K562 (cell line): ENCODE data around the gene WDR27. TPM values are rescaled to one million over a fixed set of nuclear protein-coding genes. Genes with fewer than 3 reads are reported as not detected.

Source experiments
- ATAC-seq: fragments of 200-7000 bp; cut with Tn5 transposase; 3 replicates; pipeline ENCODE4 v1.9.1; 2020; ENCODE audit warnings: moderate library complexity
- BruUV-seq: library from RNA; stranded (reverse); fragments of 400-500 nt; replicated peaks from 2 replicates; lab custom pipeline; 2021; lab: Mats Ljungman, UMichigan
- CTCF ChIA-PET: fragments of 300-600 bp; formaldehyde crosslinking; extraction: SDS; loops from one replicate; lab custom pipeline; 2021; ENCODE audit warnings: low intra/inter-chr PET ratio; lab: Yijun Ruan, JAX
- POLR2A ChIA-PET: fragments of 300-600, 350-650 bp; sonication (Branson Sonifier 250); formaldehyde crosslinking; extraction: SDS; loops from one replicate; lab custom pipeline; 2021; ENCODE audit warnings: antibody characterized with exemption, inconsistent platforms; lab: Yijun Ruan, JAX
- DNase-seq, 4 experiments: peaks; one replicate each; pipeline versions ENCODE4 v3.0.0 to v3.0.0-alpha.2; 2011 to 2018; ENCODE audit warnings: low spot score in 3 of 4, mixed read lengths in 3 of 4; ENCODE audit errors: extremely low read depth in 1 of 4
- FAIRE-seq: peaks from 2 replicates; lab custom pipeline; 2011; peaks lifted over from hg19 to GRCh38; lab: Jason Lieb, UNC
- H2AFZ ChIP-seq: 2 replicates; pipeline ENCODE4 v1.6.0; 2011; ENCODE audit warnings: low read depth, low read length, control low read depth, inconsistent platforms
- H3K27ac ChIP-seq: fragments of 200-600 bp; 3 replicates; pipeline ENCODE4 v1.8.0; 2011; ENCODE audit warnings: low read depth, mild to moderate bottlenecking, control low read depth, inconsistent platforms, low read length, moderate library complexity, mixed read lengths; ENCODE audit errors: extremely low read depth
- H3K27me3 ChIP-seq, 2 experiments: fragments of 300-600 bp in 1 of 2; 2 replicates in 1 of 2; 3 replicates in 1 of 2; pipeline versions ENCODE4 v1.6.0 to v1.8.0; 2011; ENCODE audit warnings: inconsistent platforms in 2 of 2, low read length in 2 of 2, mild to moderate bottlenecking in 1 of 2, mixed read lengths in 1 of 2, moderate library complexity in 1 of 2; ENCODE audit not compliant: control insufficient read depth in 2 of 2, insufficient read depth in 2 of 2
- H3K36me3 ChIP-seq: fragments of 300-600 bp; 3 replicates; pipeline ENCODE4 v1.8.0; 2011; ENCODE audit warnings: mild to moderate bottlenecking, low read length, inconsistent platforms; ENCODE audit not compliant: control insufficient read depth, insufficient read depth
- H3K4me1 ChIP-seq, 2 experiments: fragments of 200-600 bp in 1 of 2; replicated peaks in 1 of 2; 2 replicates in 1 of 2; 3 replicates in 1 of 2; pipeline versions ENCODE4 v1.5.1 to v1.8.0; 2011; ENCODE audit warnings: inconsistent platforms in 2 of 2, low read length in 2 of 2, mild to moderate bottlenecking in 1 of 2, mixed read lengths in 1 of 2, moderate library complexity in 1 of 2; ENCODE audit not compliant: control insufficient read depth in 2 of 2, insufficient read depth in 2 of 2
- H3K4me2 ChIP-seq: 2 replicates; pipeline ENCODE4 v1.6.1; 2011; ENCODE audit warnings: low read length, control low read depth, inconsistent platforms, mixed read lengths; ENCODE audit not compliant: insufficient read depth
- H3K4me3 ChIP-seq: fragments of 200-600 bp; sonication (generic), shearing (Covaris generic); 2 replicates; pipeline ENCODE4 v1.5.1; 2016; ENCODE audit warnings: control low read depth, inconsistent platforms
- H3K79me2 ChIP-seq: fragments of 200-600 bp; 3 replicates; pipeline ENCODE4 v1.8.0; 2011; ENCODE audit warnings: low read length, inconsistent platforms; ENCODE audit not compliant: control insufficient read depth, insufficient read depth
- H3K9ac ChIP-seq, 2 experiments: 2 replicates each; pipeline versions ENCODE4 v1.6.0 to v1.6.1; 2011; ENCODE audit warnings: low read depth in 2 of 2, low read length in 2 of 2, control low read depth in 1 of 2, inconsistent platforms in 1 of 2, mild to moderate bottlenecking in 1 of 2, mixed read lengths in 1 of 2; ENCODE audit not compliant: insufficient read depth in 1 of 2
- H3K9me1 ChIP-seq: one replicate; pipeline ENCODE4 v1.6.0; 2011; ENCODE audit warnings: inconsistent platforms, mild to moderate bottlenecking, low read length, moderate library complexity; ENCODE audit not compliant: control insufficient read depth, insufficient read depth
- H3K9me3 ChIP-seq: replicated peaks from 2 replicates; pipeline ENCODE4 v1.5.1; 2011; ENCODE audit warnings: low read depth, low read length, inconsistent platforms; ENCODE audit not compliant: control insufficient read depth, insufficient read depth
- H4K20me1 ChIP-seq: replicated peaks from 2 replicates; pipeline ENCODE4 v1.6.1; 2011; ENCODE audit warnings: low read length, inconsistent platforms, mixed read lengths; ENCODE audit not compliant: control insufficient read depth, insufficient read depth
- CBFA2T3 ChIP-seq: fragments of 450-650 bp; IDR thresholded peaks from 2 replicates; pipeline ENCODE4 v1.6.1; 2017
- DPF2 ChIP-seq: fragments of 450-650 bp; IDR thresholded peaks from 2 replicates; pipeline ENCODE4 v1.6.1; 2016
- EP400 ChIP-seq: fragments of 450-650 bp; IDR thresholded peaks from 2 replicates; pipeline ENCODE4 v1.6.1; 2017; ENCODE audit warnings: antibody characterized with exemption, mild to moderate bottlenecking, moderate library complexity
- HNRNPLL ChIP-seq: fragments of 200-400 bp; formaldehyde crosslinking; IDR thresholded peaks from 2 replicates; pipeline ENCODE4 v1.6.1; 2017; ENCODE audit warnings: low read length, low read depth, mild to moderate bottlenecking; ENCODE audit not compliant: poor library complexity, severe bottlenecking
- JUND ChIP-seq, 2 experiments: IDR thresholded peaks; 2 replicates in 1 of 2; 3 replicates in 1 of 2; pipeline ENCODE4 v1.6.1; 2011; ENCODE audit warnings: borderline replicate concordance in 2 of 2, low read depth in 2 of 2, low read length in 2 of 2, improper control_type of control experiment in 1 of 2, missing biosample characterization in 1 of 2, missing genetic modification characterization in 1 of 2, missing genetic modification reagents in 1 of 2
- MTF1 ChIP-seq: fragments of 250-450 bp; sonication (Bioruptor Pico); IDR thresholded peaks from 2 replicates; pipeline ENCODE4 v1.9.0; 2021; ENCODE audit warnings: moderate library complexity, mild to moderate bottlenecking, inconsistent platforms, borderline replicate concordance
- NEUROD1 ChIP-seq: fragments of 150-350 bp; IDR thresholded peaks from 2 replicates; pipeline ENCODE4 v1.6.1; 2014; ENCODE audit warnings: borderline replicate concordance, low read length, low read depth; ENCODE audit not compliant: partially characterized antibody
- SAFB2 ChIP-seq: fragments of 200-400 bp; formaldehyde crosslinking; IDR thresholded peaks from 2 replicates; pipeline ENCODE4 v1.6.1; 2018; ENCODE audit warnings: borderline replicate concordance, low read length, low read depth, moderate library complexity; ENCODE audit not compliant: severe bottlenecking
- TEAD4 ChIP-seq, 2 experiments: sonication (generic) in 1 of 2; formaldehyde crosslinking in 1 of 2; IDR thresholded peaks; 2 replicates each; pipeline versions ENCODE4 v1.6.1 to v1.8.0; 2012 to 2022; ENCODE audit warnings: borderline replicate concordance in 1 of 2, inconsistent platforms in 1 of 2, low read length in 1 of 2, mild to moderate bottlenecking in 1 of 2, missing genetic modification reagents in 1 of 2
- WGBS: fragments of 100-300 bp; shearing (Covaris generic); methylation state at CpG from one replicate; pipeline ENCODE4 v1.1.6; 2016; ENCODE audit warnings: low coverage, mixed read lengths; ENCODE audit not compliant: insufficient coverage; ENCODE audit errors: missing lambda C conversion rate; 5-methylcytosine and 5-hydroxymethylcytosine counted together
- in situ Hi-C: fragments of 300-500 bp; cut with MboI; formaldehyde crosslinking; loops from 4 replicates; pipeline ENCODE4 v1.15.0; 2018; ENCODE audit warnings: inconsistent platforms, mixed read lengths
- intact Hi-C: fragments of 100-400 bp; cut with micrococcal nuclease; formaldehyde crosslinking; loops from 2 replicates; pipeline ENCODE4 v1.14.2; 2022
- polyA plus RNA-seq, 8 experiments: library from polyadenylated mRNA; depleted of rRNA in 4 of 8; stranded (reverse) in 5 of 8; unstranded in 3 of 8; fragments of >200 nt; fragmentation: Nextera tagmentation in 2 of 8; fragmentation: Illumina TruSeq in 1 of 8; extraction: Ambion mirVana in 2 of 8; extraction: Trizol in 1 of 8; gene quantifications; 2 replicates each; pipeline versions ENCODE4 v1.2.1 to v1.2.3, GENCODE V29; 2011 to 2014; ENCODE audit warnings: inconsistent platforms in 1 of 8, missing spikeins in 1 of 8
- total RNA-seq, 7 experiments: library from RNA; depleted of rRNA in 6 of 7; stranded (reverse); fragments of >200 nt in 6 of 7; fragmentation: Illumina TruSeq in 2 of 7; extraction: Trizol in 2 of 7; gene quantifications; 2 replicates each; pipeline versions ENCODE4 v1.2.1 to v1.2.3, GENCODE V29; 2011 to 2021; ENCODE audit warnings: low replicate concordance in 1 of 7
- TF ChIP-seq, protein P1 (sequence below), 2 experiments: IDR thresholded peaks; 2 replicates each; pipeline ENCODE4 v1.6.1; 2011; ENCODE audit warnings: borderline replicate concordance in 1 of 2, control low read depth in 1 of 2, low read depth in 1 of 2, low read length in 1 of 2, mild to moderate bottlenecking in 1 of 2, mixed read lengths in 1 of 2, moderate library complexity in 1 of 2; ENCODE audit not compliant: insufficient read depth in 1 of 2, insufficient read length in 1 of 2, poor library complexity in 1 of 2, severe bottlenecking in 1 of 2; ENCODE audit errors: extremely low read depth in 1 of 2
- TF ChIP-seq, protein P2 (sequence below), 2 experiments: fragments of 450-650 bp; IDR thresholded peaks; 2 replicates each; pipeline ENCODE4 v1.6.1; 2016

Gene WDR27
- total and polyA plus RNA-seq, 9 of the 15 experiments (the other 6 are each of a cell fraction or from before 2014, with no cell fraction given) = 4.3 to 77.2 (median 22.7) TPM

DNA sequence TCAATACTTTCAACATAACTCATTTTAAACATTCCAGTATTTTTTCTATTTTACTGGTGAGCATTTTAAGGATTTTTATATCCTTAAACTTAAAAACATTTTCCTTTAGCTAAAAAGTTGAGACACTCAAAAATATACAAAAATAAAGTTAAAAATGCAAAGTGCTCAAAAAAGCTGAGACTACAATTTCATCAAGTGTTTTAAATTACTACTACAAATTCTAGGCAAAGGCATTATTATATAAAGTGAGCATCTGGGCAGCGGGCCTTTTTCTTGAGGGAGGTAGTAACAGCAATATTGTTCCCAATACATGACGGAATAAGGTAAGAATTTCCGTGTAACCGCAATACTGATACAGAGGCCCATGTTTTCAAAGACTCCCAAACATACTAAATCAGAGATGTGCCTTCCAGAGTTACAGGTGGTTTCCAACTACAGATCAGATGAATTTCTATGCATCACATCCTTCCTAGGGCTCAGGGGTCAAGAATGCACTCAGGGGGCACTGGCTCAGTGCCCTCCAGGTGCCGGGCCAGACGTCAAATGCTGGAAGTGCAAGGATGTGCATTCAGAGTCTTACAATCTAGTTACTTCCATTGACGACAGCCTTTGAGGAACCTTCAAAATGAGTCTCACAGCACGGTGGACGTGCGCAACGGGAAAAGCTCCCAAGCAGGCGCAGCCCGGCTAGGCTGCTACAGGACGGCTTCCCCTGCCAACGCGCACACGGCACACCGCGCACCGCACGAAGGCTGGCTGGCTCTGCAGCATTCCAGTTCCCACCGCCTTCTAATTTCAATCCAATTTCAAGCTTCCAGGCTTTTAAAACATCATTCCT is 20.8 kb upstream of the WDR27 start:
- 3% methylated on average over 22 of the region's 22 CpGs for WGBS
- peaks cover 25 to 31% of the 10 kb centered on the region in 2 experiments for H3K4me1 ChIP-seq
- H3K4me2 ChIP-seq = peak overlapping the region; percentile 93
- H3K27ac ChIP-seq = peak overlapping the region; percentile 72
- H2AFZ ChIP-seq = peak overlapping the region; percentile 66
- peaks cover 21% of the 10 kb centered on the region for H3K36me3 ChIP-seq
- H3K9me1 ChIP-seq = no peaks in the 10 kb centered on the region
- H3K79me2 ChIP-seq = peaks cover 49% of the 10 kb centered on the region
- peak overlapping the region; percentile 79 to 96 for H3K9ac ChIP-seq
- ATAC-seq (peak; percentile 62), FAIRE-seq (peak; percentile 75), DNase-seq (peak in 2 of 4 experiments; percentile 50 to 68)
- TSS peak; percentile 57 for BruUV-seq
- ChIA-PET POLR2A (interaction anchor here (0.5 to 7.0 kb wide), 11 partner anchors 8 to 29 kb away, joined by 3 to 46 read pairs (median 4); partner anchors contain the start of genes C6orf120, DYNLT2, ERMARD and WDR27), CTCF (interaction anchor here (0.6 kb wide), 1 partner anchor 823 kb away, joined by 3 read pairs; no protein-coding TSS in a partner anchor)
- in situ Hi-C loops (no loop called here), intact Hi-C loops (loop anchor here (1.0 kb wide), 1 partner anchor 17 kb away; no protein-coding TSS in a partner anchor)
- no peaks in the 10 kb centered on the region for H3K27me3 ChIP-seq
- H3K4me3 ChIP-seq = peak overlapping the region; percentile 63
- no peaks in the 10 kb centered on the region for H3K9me3 ChIP-seq
- H4K20me1 ChIP-seq = peaks cover 6% of the 10 kb centered on the region
- TF ChIP-seq HNRNPLL (peak; percentile 68), TEAD4 (IDR thresholded peaks at IDR 0.05; ENCODE audit: low read length) (peak; percentile 89), TEAD4 (CRISPR knock-in tag; IDR thresholded peaks at IDR 0.05; ENCODE audit: borderline replicate concordance) (no peak), NEUROD1 (peak; percentile 15), DPF2 (peak; percentile 67), EP400 (no peak), SAFB2 (no peak), MTF1 (CRISPR knock-in tag) (no peak), CBFA2T3 (peak; percentile 11; the same call in 1 of the 2 replicates), JUND (IDR thresholded peaks at IDR 0.05; ENCODE audit: borderline replicate concordance, low read depth, low read length) (peak; percentile 88), JUND (tag; IDR thresholded peaks at IDR 0.05; ENCODE audit: borderline replicate concordance, low read depth, low read length) (peak; percentile 86; the same call in 2 of the 3 replicates)
- TF ChIP-seq, protein P1, sequence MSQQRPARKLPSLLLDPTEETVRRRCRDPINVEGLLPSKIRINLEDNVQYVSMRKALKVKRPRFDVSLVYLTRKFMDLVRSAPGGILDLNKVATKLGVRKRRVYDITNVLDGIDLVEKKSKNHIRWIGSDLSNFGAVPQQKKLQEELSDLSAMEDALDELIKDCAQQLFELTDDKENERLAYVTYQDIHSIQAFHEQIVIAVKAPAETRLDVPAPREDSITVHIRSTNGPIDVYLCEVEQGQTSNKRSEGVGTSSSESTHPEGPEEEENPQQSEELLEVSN (IDR thresholded peaks at IDR 0.05; ENCODE audit: borderline replicate concordance in 1 of 2, extremely low read depth in 1 of 2, insufficient read depth in 1 of 2, insufficient read length in 1 of 2, low read depth in 1 of 2, low read length in 1 of 2, poor library complexity in 1 of 2, severe bottlenecking in 1 of 2) = peak; percentile 43 to 76
- TF ChIP-seq, protein P2, sequence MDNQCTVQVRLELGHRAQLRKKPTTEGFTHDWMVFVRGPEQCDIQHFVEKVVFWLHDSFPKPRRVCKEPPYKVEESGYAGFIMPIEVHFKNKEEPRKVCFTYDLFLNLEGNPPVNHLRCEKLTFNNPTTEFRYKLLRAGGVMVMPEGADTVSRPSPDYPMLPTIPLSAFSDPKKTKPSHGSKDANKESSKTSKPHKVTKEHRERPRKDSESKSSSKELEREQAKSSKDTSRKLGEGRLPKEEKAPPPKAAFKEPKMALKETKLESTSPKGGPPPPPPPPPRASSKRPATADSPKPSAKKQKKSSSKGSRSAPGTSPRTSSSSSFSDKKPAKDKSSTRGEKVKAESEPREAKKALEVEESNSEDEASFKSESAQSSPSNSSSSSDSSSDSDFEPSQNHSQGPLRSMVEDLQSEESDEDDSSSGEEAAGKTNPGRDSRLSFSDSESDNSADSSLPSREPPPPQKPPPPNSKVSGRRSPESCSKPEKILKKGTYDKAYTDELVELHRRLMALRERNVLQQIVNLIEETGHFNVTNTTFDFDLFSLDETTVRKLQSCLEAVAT (IDR thresholded peaks at IDR 0.05) = peak in 1 of 2 experiments; percentile 69; a peak in 2 of 4 replicates
